K562 (cell line): ENCODE results near the gene TMEM129. TPM values are rescaled to one million over a fixed set of nuclear protein-coding genes. Genes with fewer than 3 reads are reported as not detected.

Experiments
- AFF4 ChIP-seq: sonication (generic); formaldehyde crosslinking; IDR thresholded peaks from 2 replicates; pipeline ENCODE4 v1.8.0; 2023; ENCODE audit warnings: mild to moderate bottlenecking, missing genetic modification reagents
- CCAR2 ChIP-seq: fragments of 200-400 bp; formaldehyde crosslinking; IDR thresholded peaks from 2 replicates; pipeline ENCODE4 v1.6.1; 2017; ENCODE audit warnings: mild to moderate bottlenecking, low read depth, low read length
- CREB1 ChIP-seq, 2 experiments: sonication (generic) in 1 of 2; formaldehyde crosslinking in 1 of 2; IDR thresholded peaks; 2 replicates each; pipeline versions ENCODE4 v1.6.1 to v1.8.0; 2012 to 2022; ENCODE audit warnings: inconsistent platforms in 1 of 2, mild to moderate bottlenecking in 1 of 2, missing genetic modification reagents in 1 of 2, moderate library complexity in 1 of 2
- GABPB2 ChIP-seq: fragments of 250-450 bp; sonication (Bioruptor Pico); conservative IDR thresholded peaks from 2 replicates; pipeline ENCODE4 v1.5.1; 2021; ENCODE audit warnings: mild to moderate bottlenecking
- HNRNPLL ChIP-seq: fragments of 200-400 bp; formaldehyde crosslinking; IDR thresholded peaks from 2 replicates; pipeline ENCODE4 v1.6.1; 2017; ENCODE audit warnings: low read length, low read depth, mild to moderate bottlenecking; ENCODE audit not compliant: poor library complexity, severe bottlenecking
- ID3 ChIP-seq, 2 experiments: fragments of 250-450 bp in 1 of 2; fragments of 450-650 bp in 1 of 2; sonication (Bioruptor Pico) in 1 of 2; IDR thresholded peaks; 2 replicates each; pipeline versions ENCODE4 v1.6.1 to v1.8.0; 2016 to 2021; ENCODE audit warnings: mild to moderate bottlenecking in 2 of 2, moderate library complexity in 2 of 2, missing compliant biosample characterization in 1 of 2, missing genetic modification characterization in 1 of 2
- MAFK ChIP-seq: IDR thresholded peaks from 2 replicates; pipeline ENCODE4 v1.6.1; 2011; ENCODE audit warnings: low read length, improper control_type of control experiment
- MCM5 ChIP-seq: fragments of 450-650 bp; IDR thresholded peaks from 2 replicates; pipeline ENCODE4 v1.6.1; 2016; ENCODE audit warnings: low read depth
- RFX7 ChIP-seq: fragments of 250-450 bp; sonication (Bioruptor Pico); IDR thresholded peaks from 2 replicates; pipeline ENCODE4 v1.5.1; 2021; ENCODE audit warnings: mild to moderate bottlenecking
- SMARCC2 ChIP-seq: fragments of 450-650 bp; IDR thresholded peaks from 2 replicates; pipeline ENCODE4 v1.6.1; 2017; ENCODE audit warnings: antibody characterized with exemption, moderate library complexity, mild to moderate bottlenecking, low read depth
- SRSF1 ChIP-seq: fragments of 200-400 bp; formaldehyde crosslinking; IDR thresholded peaks from 2 replicates; pipeline ENCODE4 v1.6.1; 2017; ENCODE audit warnings: mild to moderate bottlenecking, low read depth, low read length, moderate library complexity
- ZNF184 ChIP-seq: sonication (generic); formaldehyde crosslinking; IDR thresholded peaks from 2 replicates; pipeline ENCODE4 v1.5.0; 2020; ENCODE audit warnings: missing genetic modification reagents
- polyA plus RNA-seq, 8 experiments: library from polyadenylated mRNA; depleted of rRNA in 4 of 8; stranded (reverse) in 5 of 8; unstranded in 3 of 8; fragments of >200 nt; fragmentation: Nextera tagmentation in 2 of 8; fragmentation: Illumina TruSeq in 1 of 8; extraction: Ambion mirVana in 2 of 8; extraction: Trizol in 1 of 8; gene quantifications; 2 replicates each; pipeline versions ENCODE4 v1.2.1 to v1.2.3, GENCODE V29; 2011 to 2014; ENCODE audit warnings: inconsistent platforms in 1 of 8, missing spikeins in 1 of 8
- total RNA-seq, 7 experiments: library from RNA; depleted of rRNA in 6 of 7; stranded (reverse); fragments of >200 nt in 6 of 7; fragmentation: Illumina TruSeq in 2 of 7; extraction: Trizol in 2 of 7; gene quantifications; 2 replicates each; pipeline versions ENCODE4 v1.2.1 to v1.2.3, GENCODE V29; 2011 to 2021; ENCODE audit warnings: low replicate concordance in 1 of 7

Gene TMEM129
- total and polyA plus RNA-seq, 9 of the 15 experiments (the other 6 are each of a cell fraction or from before 2014, with no cell fraction given): 0.34 to 47.2 (median 18.8) TPM

GRCh38 chr4:1695913-1696312 lies 25.2 kb downstream of the TMEM129 start (continued):
- no peak for TF ChIP-seq AFF4 (CRISPR knock-in tag)
- no peak for TF ChIP-seq ID3 (CRISPR knock-in tag; IDR thresholded peaks at IDR 0.05)
- no peak for TF ChIP-seq ID3 (tag; IDR thresholded peaks at IDR 0.05)
- TF ChIP-seq ZNF184 (CRISPR knock-in tag): no peak
- TF ChIP-seq SRSF1: no peak
- TF ChIP-seq MAFK: no peak
- TF ChIP-seq RFX7 (CRISPR knock-in tag): no peak
- no peak for TF ChIP-seq HNRNPLL
- no peak for TF ChIP-seq MCM5
- no peak for TF ChIP-seq GABPB2 (CRISPR knock-in tag)
- TF ChIP-seq CCAR2: no peak
- TF ChIP-seq CREB1 (IDR thresholded peaks at IDR 0.05): no peak
- no peak for TF ChIP-seq CREB1 (CRISPR knock-in tag; IDR thresholded peaks at IDR 0.05)
- no peak for TF ChIP-seq SMARCC2
